Nephron progenitor cell (in vitro differentiated cells): ENCODE results near the gene LARGE1.

ENCODE experiments used
- DNase-seq: peaks from one replicate; pipeline ENCODE4 v3.0.0; 2021
- H3K27ac Mint-ChIP-seq: 2 replicates; pipeline ENCODE4 v1.8.0; 2021; ENCODE audit warnings: mild to moderate bottlenecking, moderate library complexity, mixed read lengths
- H3K27me3 Mint-ChIP-seq: 2 replicates; pipeline ENCODE4 v1.8.0; 2021; ENCODE audit warnings: mild to moderate bottlenecking, low read depth, mixed read lengths; ENCODE audit not compliant: poor library complexity
- H3K36me3 Mint-ChIP-seq: 2 replicates; pipeline ENCODE4 v1.8.0; 2021; ENCODE audit warnings: low read depth, mixed read lengths
- H3K4me1 Mint-ChIP-seq: 2 replicates; pipeline ENCODE4 v1.8.0; 2021; ENCODE audit warnings: mixed read lengths
- H3K4me3 Mint-ChIP-seq: 2 replicates; pipeline ENCODE4 v1.8.0; 2021; ENCODE audit warnings: mild to moderate bottlenecking, moderate library complexity, mixed read lengths
- H3K9me3 Mint-ChIP-seq: 2 replicates; pipeline ENCODE4 v1.8.0; 2021; ENCODE audit warnings: mild to moderate bottlenecking, moderate library complexity, mixed read lengths
- CTCF ChIP-seq: fragments of 200-600 bp; sonication (generic); IDR thresholded peaks from 2 replicates; pipeline ENCODE4 v1.5.0; 2021; ENCODE audit warnings: antibody characterized with exemption

Gene LARGE1

GRCh38 chr22:33920197-33920540 is at the start of gene LARGE1:
LARGE1 (minus strand) TSS chr22:33920476.
- no peaks in the 10 kb centered on the region for H3K9me3 Mint-ChIP-seq
- peaks cover 4% of the 10 kb centered on the region for H3K27me3 Mint-ChIP-seq
- TF ChIP-seq CTCF: no peak
- H3K4me3 Mint-ChIP-seq: peak within 1 kb of the TSS; percentile 92
- no peaks in the 10 kb centered on the region for H3K36me3 Mint-ChIP-seq
- DNase-seq: peak; percentile 63
- H3K4me1 Mint-ChIP-seq: peaks cover 56% of the 10 kb centered on the region
- H3K27ac Mint-ChIP-seq: no peak within 1 kb of the TSS

- H3K27ac Mint-ChIP-seq: no peak overlapping the region
- H3K27me3 Mint-ChIP-seq: no peaks in the 10 kb centered on the region
- DNase-seq: no peak
- H3K36me3 Mint-ChIP-seq: no peaks in the 10 kb centered on the region
- no peak for TF ChIP-seq CTCF
- peaks cover 26% of the 10 kb centered on the region for H3K4me1 Mint-ChIP-seq
- H3K9me3 Mint-ChIP-seq: peaks cover 14% of the 10 kb centered on the region
- no peak overlapping the region for H3K4me3 Mint-ChIP-seq
Observed at GRCh38 chr22:33969045-33969444, 48.8 kb upstream of the LARGE1 start.

GRCh38 chr22:33964121-33964520 is 43.8 kb upstream of the LARGE1 start:
- Mint-ChIP-seq H3K36me3 (no peaks in the 10 kb centered on the region), H3K27ac (no peak overlapping the region), H3K4me3 (no peak overlapping the region), H3K27me3 (no peaks in the 10 kb centered on the region), H3K9me3 (peaks cover 3% of the 10 kb centered on the region), H3K4me1 (peaks cover 7% of the 10 kb centered on the region)
- no peak for DNase-seq
- TF ChIP-seq CTCF: no peak

GRCh38 chr22:33962409-33962808 is 42.1 kb upstream of the LARGE1 start:
- Mint-ChIP-seq H3K4me1 (no peaks in the 10 kb centered on the region), H3K4me3 (no peak overlapping the region)

GRCh38 chr22:33958741-33959140 is 38.5 kb upstream of the LARGE1 start:
- H3K27ac Mint-ChIP-seq: no peak overlapping the region
- no peaks in the 10 kb centered on the region for H3K4me1 Mint-ChIP-seq
- peaks cover 4% of the 10 kb centered on the region for H3K27me3 Mint-ChIP-seq
- H3K36me3 Mint-ChIP-seq: no peaks in the 10 kb centered on the region
- no peak for TF ChIP-seq CTCF
- H3K9me3 Mint-ChIP-seq: peaks cover 3% of the 10 kb centered on the region
- H3K4me3 Mint-ChIP-seq: no peak overlapping the region
- DNase-seq: no peak

More at GRCh38 chr22:33962409-33962808, 42.1 kb upstream of the LARGE1 start:
- H3K27me3 Mint-ChIP-seq: no peaks in the 10 kb centered on the region
- no peak for TF ChIP-seq CTCF
- peak overlapping the region; percentile 41 for H3K27ac Mint-ChIP-seq
- H3K36me3 Mint-ChIP-seq: no peaks in the 10 kb centered on the region
- H3K9me3 Mint-ChIP-seq: peaks cover 3% of the 10 kb centered on the region
- no peak for DNase-seq

- H3K4me3 Mint-ChIP-seq: no peak overlapping the region
- H3K27me3 Mint-ChIP-seq: peaks cover 8% of the 10 kb centered on the region
- no peak overlapping the region for H3K27ac Mint-ChIP-seq
- peaks cover 3% of the 10 kb centered on the region for H3K9me3 Mint-ChIP-seq
- H3K4me1 Mint-ChIP-seq: no peaks in the 10 kb centered on the region
- no peak for TF ChIP-seq CTCF
- no peak for DNase-seq
- no peaks in the 10 kb centered on the region for H3K36me3 Mint-ChIP-seq
Observed at GRCh38 chr22:33957086-33957485, 36.8 kb upstream of the LARGE1 start.
